ENCODE data around the gene SH3PXD2A. TPM values are rescaled to one million over a fixed set of nuclear protein-coding genes. Genes with fewer than 3 reads are reported as not detected.
"Not testable (repeated sequence)": the region's sequence is repeated elsewhere in the genome, so short reads cannot be mapped to it uniquely, and the experiment has no call there.

Gene SH3PXD2A
- total RNA-seq, 1 donor from 2014 or later, result 2.3 TPM

DNA sequence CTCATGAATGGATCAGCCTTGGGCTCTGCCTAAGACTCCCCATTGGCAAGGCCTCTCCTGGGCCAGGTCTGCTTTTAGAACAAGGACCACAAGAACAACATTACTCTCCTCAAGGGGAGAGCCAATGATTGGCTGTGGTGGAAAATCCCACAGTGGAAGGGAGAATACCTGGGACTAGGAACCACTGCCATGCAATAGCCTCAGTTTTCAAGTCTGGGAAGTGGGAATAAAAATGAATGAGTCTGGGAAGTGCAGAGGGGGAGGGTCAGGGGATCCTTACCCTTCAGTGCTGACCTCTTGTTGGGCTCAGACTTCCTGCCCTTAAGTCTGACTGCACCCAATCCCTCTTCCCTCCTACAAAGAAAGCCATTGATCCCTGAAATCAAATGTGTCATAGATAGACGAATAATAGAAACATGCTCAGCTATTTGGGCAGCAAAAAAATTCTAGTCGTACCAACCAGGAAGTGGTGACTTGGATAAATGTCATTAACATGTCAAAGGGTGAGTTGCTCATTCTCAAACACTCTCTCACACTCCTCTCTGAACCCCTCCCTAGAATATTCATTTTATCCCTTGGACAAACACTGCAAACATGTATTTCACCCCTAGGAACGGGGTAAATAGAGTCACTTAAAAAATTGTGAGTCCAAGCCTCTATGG, 123.6 kb downstream of the SH3PXD2A start:
- Histone ChIP-seq H3K4me2 (no peak overlapping the region), H4K20me1 (ENCODE audit: low read depth) (no peaks in the 10 kb centered on the region), H3F3A (ENCODE audit: low read depth) (no peaks in the 10 kb centered on the region), H3K9ac (no peak overlapping the region), H3K36me3 (no peaks in the 10 kb centered on the region), H3K4me1 (no peaks in the 10 kb centered on the region), H3K79me2 (ENCODE audit: low read depth) (no peaks in the 10 kb centered on the region), H3K27me3 (no peaks in the 10 kb centered on the region), H3K27ac (no peak overlapping the region), H2AFZ (replicated peaks) (no peak overlapping the region), H3K9me3 (ENCODE audit: low read depth) (no peaks in the 10 kb centered on the region), H3K4me3 (no peak overlapping the region)
- H3K27me3 Mint-ChIP-seq (ENCODE audit: insufficient read depth, low read depth), result peaks cover 2% of the 10 kb centered on the region
- no peaks in the 10 kb centered on the region for H3K9me3 Mint-ChIP-seq
- no peak overlapping the region for H3K27ac Mint-ChIP-seq
- no peak for DNase-seq (ENCODE audit: low spot score)
- TF ChIP-seq EZH2phosphoT487 (IDR thresholded peaks at IDR 0.05) (no peak), EZH2 (IDR thresholded peaks at IDR 0.05) (no peak)
- TF ChIP-seq, protein P1, sequence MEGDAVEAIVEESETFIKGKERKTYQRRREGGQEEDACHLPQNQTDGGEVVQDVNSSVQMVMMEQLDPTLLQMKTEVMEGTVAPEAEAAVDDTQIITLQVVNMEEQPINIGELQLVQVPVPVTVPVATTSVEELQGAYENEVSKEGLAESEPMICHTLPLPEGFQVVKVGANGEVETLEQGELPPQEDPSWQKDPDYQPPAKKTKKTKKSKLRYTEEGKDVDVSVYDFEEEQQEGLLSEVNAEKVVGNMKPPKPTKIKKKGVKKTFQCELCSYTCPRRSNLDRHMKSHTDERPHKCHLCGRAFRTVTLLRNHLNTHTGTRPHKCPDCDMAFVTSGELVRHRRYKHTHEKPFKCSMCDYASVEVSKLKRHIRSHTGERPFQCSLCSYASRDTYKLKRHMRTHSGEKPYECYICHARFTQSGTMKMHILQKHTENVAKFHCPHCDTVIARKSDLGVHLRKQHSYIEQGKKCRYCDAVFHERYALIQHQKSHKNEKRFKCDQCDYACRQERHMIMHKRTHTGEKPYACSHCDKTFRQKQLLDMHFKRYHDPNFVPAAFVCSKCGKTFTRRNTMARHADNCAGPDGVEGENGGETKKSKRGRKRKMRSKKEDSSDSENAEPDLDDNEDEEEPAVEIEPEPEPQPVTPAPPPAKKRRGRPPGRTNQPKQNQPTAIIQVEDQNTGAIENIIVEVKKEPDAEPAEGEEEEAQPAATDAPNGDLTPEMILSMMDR (IDR thresholded peaks at IDR 0.05), result no peak
- H3K4me3 Mint-ChIP-seq, result no peak overlapping the region
- peaks cover 2% of the 10 kb centered on the region for H3K36me3 Mint-ChIP-seq
- H3K4me1 Mint-ChIP-seq, result peaks cover 15% of the 10 kb centered on the region

DNA sequence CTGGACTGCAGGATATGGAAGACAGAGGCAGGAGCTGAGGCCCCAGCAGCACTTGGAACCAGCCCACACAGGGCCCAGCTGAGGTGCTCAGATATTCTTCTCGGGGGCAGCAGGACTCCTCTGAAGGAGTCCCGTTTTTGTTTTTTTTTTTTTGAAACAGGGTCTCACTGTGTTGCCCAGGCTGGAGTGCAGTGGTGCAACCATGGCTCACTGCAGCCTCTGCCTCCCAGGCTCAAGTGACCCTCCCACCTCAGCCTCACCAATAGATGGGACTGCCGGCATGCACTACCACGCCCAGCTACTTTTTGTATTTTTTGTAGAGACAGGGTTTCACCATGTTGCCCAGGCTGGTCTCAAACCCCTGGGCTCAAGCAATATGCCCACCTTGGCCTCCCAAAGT, 124.3 kb downstream of the SH3PXD2A start:
- H3K79me2 ChIP-seq (ENCODE audit: low read depth); H3K27me3 Mint-ChIP-seq (ENCODE audit: insufficient read depth, low read depth); H2AFZ ChIP-seq (replicated peaks); H3K9ac ChIP-seq; H3K9me3 Mint-ChIP-seq; H3F3A ChIP-seq (ENCODE audit: low read depth); H3K9me3 ChIP-seq (ENCODE audit: low read depth); H3K4me1 ChIP-seq; H3K27ac Mint-ChIP-seq; H4K20me1 ChIP-seq (ENCODE audit: low read depth); DNase-seq (ENCODE audit: low spot score); H3K36me3 Mint-ChIP-seq; H3K4me2 ChIP-seq; H3K27me3 ChIP-seq; H3K27ac ChIP-seq; H3K36me3 ChIP-seq; H3K4me3 ChIP-seq; H3K4me3 Mint-ChIP-seq: not testable (repeated sequence)
- peaks cover 14% of the 10 kb centered on the region for H3K4me1 Mint-ChIP-seq

DNA sequence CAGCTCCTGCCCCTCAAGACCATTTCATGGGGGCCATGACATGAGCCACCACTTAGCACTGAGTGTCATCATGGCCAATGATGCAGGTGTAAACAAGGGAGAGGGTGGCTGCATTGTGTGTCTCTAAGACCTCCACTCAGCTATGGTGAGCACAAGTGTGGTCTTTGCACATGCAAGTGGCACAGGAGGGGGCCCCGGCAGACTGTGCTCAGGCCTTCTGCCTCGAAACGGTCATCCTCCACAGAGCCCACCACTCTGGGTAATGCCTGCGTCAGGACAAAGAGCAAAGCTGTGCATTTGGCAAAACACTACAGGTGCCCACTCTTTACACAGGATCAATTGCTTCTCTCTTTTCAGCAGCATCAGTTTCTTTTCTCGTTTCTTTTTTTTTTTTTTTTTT, 125.5 kb downstream of the SH3PXD2A start:
- Mint-ChIP-seq H3K36me3 (no peaks in the 10 kb centered on the region), H3K4me1 (peaks cover 14% of the 10 kb centered on the region)
- H3K36me3 ChIP-seq, result no peaks in the 10 kb centered on the region

More for the DNA sequence above, 125.5 kb downstream of the SH3PXD2A start:
- Histone ChIP-seq H3K4me3 (no peak overlapping the region), H3K4me1 (no peaks in the 10 kb centered on the region), H2AFZ (replicated peaks) (no peak overlapping the region), H4K20me1 (ENCODE audit: low read depth) (no peaks in the 10 kb centered on the region), H3K4me2 (no peak overlapping the region), H3K9me3 (ENCODE audit: low read depth) (no peaks in the 10 kb centered on the region), H3K27ac (no peak overlapping the region), H3K27me3 (no peaks in the 10 kb centered on the region), H3F3A (ENCODE audit: low read depth) (no peaks in the 10 kb centered on the region), H3K9ac (no peak overlapping the region), H3K79me2 (ENCODE audit: low read depth) (no peaks in the 10 kb centered on the region)
- Mint-ChIP-seq H3K4me3 (no peak overlapping the region), H3K9me3 (no peaks in the 10 kb centered on the region), H3K27me3 (ENCODE audit: insufficient read depth, low read depth) (peaks cover 2% of the 10 kb centered on the region), H3K27ac (no peak overlapping the region)
- DNase-seq (ENCODE audit: low spot score), result no peak
- TF ChIP-seq EZH2phosphoT487 (IDR thresholded peaks at IDR 0.05) (no peak), EZH2 (IDR thresholded peaks at IDR 0.05) (no peak)
- TF ChIP-seq, protein P1 (IDR thresholded peaks at IDR 0.05), result no peak

Measured in neural progenitor cell (in vitro differentiated cells).